ENCODE results near the gene PIK3R1.

DNA sequence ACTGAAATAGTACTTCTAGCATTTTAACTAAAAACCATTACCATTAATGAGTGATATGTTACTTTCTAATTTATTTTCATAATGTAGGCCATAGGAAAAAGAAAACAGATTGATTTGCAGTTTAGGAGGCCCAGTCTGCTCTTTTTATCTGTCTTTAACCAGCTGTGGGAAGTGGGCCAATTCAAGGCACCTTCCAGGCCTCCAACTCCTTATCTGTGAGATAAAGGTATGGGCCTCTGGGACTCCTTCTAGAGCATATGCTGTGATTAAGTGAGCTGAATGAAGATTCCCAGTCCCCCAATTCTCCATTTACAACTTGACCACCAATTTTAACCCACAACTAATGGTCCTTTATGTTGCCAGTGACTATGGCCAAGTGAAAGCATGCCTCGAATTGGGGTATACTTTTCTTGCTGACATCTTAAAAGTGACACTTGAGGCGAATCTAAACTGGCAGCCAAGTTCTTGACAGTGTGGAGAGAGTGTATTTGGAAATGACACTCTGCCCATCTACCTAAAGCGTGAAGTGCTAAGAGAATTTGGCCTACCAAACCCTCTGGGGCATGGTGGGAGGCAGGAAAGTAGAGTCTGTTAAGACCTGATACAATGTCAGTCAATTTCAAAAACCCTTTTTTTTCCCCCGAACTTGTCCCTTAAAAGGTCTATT lies 88.3 kb downstream of the PIK3R1 start:
- TF ChIP-seq, protein P1, sequence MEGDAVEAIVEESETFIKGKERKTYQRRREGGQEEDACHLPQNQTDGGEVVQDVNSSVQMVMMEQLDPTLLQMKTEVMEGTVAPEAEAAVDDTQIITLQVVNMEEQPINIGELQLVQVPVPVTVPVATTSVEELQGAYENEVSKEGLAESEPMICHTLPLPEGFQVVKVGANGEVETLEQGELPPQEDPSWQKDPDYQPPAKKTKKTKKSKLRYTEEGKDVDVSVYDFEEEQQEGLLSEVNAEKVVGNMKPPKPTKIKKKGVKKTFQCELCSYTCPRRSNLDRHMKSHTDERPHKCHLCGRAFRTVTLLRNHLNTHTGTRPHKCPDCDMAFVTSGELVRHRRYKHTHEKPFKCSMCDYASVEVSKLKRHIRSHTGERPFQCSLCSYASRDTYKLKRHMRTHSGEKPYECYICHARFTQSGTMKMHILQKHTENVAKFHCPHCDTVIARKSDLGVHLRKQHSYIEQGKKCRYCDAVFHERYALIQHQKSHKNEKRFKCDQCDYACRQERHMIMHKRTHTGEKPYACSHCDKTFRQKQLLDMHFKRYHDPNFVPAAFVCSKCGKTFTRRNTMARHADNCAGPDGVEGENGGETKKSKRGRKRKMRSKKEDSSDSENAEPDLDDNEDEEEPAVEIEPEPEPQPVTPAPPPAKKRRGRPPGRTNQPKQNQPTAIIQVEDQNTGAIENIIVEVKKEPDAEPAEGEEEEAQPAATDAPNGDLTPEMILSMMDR (conservative IDR thresholded peaks at IDR 0.05; ENCODE audit: low read depth in 2 of 2) = no peak
- TF ChIP-seq EZH2phosphoT487 (IDR thresholded peaks at IDR 0.05; ENCODE audit: unreplicated experiment) (no peak), EZH2 (IDR thresholded peaks at IDR 0.05; ENCODE audit: low read depth, unreplicated experiment) (no peak), POLR2AphosphoS5 (IDR thresholded peaks at IDR 0.05; ENCODE audit: low read depth) (no peak), JUNB (IDR thresholded peaks at IDR 0.05; ENCODE audit: unreplicated experiment) (no peak), CREB1 (CRISPR knock-in tag; IDR thresholded peaks at IDR 0.05; ENCODE audit: low read depth) (no peak), STAT1 (IDR thresholded peaks at IDR 0.05; ENCODE audit: unreplicated experiment) (no peak), ZNF114 (CRISPR knock-in tag; IDR thresholded peaks at IDR 0.05) (no peak)
- TF ChIP-seq, protein P2, sequence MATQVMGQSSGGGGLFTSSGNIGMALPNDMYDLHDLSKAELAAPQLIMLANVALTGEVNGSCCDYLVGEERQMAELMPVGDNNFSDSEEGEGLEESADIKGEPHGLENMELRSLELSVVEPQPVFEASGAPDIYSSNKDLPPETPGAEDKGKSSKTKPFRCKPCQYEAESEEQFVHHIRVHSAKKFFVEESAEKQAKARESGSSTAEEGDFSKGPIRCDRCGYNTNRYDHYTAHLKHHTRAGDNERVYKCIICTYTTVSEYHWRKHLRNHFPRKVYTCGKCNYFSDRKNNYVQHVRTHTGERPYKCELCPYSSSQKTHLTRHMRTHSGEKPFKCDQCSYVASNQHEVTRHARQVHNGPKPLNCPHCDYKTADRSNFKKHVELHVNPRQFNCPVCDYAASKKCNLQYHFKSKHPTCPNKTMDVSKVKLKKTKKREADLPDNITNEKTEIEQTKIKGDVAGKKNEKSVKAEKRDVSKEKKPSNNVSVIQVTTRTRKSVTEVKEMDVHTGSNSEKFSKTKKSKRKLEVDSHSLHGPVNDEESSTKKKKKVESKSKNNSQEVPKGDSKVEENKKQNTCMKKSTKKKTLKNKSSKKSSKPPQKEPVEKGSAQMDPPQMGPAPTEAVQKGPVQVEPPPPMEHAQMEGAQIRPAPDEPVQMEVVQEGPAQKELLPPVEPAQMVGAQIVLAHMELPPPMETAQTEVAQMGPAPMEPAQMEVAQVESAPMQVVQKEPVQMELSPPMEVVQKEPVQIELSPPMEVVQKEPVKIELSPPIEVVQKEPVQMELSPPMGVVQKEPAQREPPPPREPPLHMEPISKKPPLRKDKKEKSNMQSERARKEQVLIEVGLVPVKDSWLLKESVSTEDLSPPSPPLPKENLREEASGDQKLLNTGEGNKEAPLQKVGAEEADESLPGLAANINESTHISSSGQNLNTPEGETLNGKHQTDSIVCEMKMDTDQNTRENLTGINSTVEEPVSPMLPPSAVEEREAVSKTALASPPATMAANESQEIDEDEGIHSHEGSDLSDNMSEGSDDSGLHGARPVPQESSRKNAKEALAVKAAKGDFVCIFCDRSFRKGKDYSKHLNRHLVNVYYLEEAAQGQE (IDR thresholded peaks at IDR 0.05; ENCODE audit: unreplicated experiment) = no peak
